Eye (tissue), 1 donor: Measurements from ENCODE around the gene GPR156.
"Not testable (repeated sequence)": the region's sequence is repeated elsewhere in the genome, so short reads cannot be mapped to it uniquely, and the experiment has no call there.

Experiments used
- DNase-seq: peaks from one replicate; pipeline ENCODE4 v3.0.0-alpha.2; 2015

Gene GPR156

DNA sequence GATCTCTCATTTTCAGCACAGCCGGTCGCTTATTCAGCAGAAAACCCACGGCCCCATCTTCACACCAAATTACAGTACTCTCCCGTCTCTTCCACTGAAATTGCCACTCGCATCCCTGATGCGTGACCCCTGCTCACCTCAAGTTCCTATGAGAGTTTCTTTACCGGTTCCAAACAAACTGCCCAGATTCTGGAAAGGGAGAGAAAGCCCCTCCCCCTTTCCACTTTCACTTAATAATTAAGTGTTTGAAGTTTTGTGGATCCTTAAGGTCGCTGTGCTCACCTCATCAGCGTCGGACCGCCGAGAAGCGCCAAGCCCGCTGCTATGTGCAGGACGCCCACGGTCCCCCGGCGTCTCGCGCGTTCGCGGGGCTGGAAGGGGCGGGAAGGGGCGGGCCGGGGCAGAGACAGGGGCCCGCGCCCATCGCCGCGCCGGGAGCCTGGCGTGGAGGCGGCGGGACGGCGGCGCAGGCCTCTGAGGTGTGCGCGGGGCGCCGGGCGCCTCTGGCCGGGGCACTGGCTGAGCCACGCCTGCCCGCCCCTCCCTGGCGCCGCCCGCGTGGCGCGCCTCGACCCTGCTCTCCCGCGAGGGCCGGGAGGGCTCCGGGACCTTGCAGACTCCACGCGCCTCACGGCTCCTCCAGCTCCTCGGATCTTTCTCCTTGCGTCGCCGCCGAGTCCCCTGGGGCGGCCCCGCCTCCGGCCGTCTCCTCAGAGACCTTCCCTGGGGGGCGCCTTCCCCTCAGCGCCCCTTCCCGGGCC is at the start of gene GPR156:
GPR156 (minus strand) TSS at position 476 of the 761 bp plus-strand sequence. CDS start 41,124 bp downstream, outside the sequence.
- peak; percentile 59 for DNase-seq

DNA sequence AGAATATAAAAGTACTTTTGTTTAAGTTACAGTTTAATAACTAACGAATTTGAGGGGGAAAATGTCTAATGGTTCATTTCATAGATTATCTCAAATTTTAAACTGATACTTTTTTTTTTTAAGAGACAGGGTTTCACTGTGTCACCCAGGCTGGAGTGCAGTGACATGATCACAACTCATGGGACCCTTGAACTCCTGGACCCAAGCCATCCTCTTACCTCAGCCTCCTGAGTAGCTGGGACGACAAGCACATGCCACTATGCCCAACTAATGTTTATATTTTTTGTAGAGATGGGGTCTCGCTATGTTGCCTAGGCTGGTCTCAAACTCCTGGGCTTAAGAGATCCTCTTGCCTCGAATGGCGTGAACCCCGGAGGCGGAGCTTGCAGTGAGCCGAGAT is 47.6 kb upstream of the GPR156 start:
- DNase-seq: no peak

DNA sequence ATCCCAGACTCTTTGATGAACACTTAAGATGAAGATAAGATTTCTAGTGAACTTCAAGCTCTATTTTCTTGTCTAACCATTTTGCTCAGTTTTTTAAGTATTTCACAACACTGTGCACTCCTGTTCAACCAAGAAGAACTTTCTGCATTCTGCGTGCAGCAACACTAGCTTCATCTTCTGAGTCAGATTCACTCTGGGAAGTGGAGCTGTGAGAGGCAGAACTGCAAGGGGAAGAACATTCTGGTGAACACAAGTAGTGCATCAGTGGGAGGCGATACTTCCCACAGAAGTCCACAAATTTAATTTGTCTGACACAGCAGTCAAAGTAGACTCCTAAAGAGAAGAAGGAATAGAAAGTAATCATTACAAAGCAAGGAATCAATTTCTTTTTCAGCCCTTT is 46.1 kb upstream of the GPR156 start:
- no peak for DNase-seq

DNA sequence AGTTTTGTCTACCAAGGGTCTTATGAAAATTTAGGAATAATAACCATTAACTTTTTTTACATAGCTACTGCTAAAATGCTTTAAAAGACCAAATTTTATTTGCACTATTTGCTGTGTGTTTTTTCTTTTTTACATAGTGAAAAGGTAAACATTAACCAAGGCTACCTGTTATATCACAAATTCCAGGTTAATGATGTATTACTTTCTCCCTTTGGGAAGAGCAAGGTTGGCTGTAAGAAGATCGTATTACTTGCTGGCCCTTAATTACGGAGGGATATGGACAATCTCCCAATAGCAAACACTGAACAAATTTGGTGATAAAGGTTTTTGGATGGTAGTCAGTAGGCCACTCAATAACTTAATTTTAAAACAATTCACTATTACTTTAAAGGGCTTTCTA is 41.8 kb upstream of the GPR156 start:
- no peak for DNase-seq

DNA sequence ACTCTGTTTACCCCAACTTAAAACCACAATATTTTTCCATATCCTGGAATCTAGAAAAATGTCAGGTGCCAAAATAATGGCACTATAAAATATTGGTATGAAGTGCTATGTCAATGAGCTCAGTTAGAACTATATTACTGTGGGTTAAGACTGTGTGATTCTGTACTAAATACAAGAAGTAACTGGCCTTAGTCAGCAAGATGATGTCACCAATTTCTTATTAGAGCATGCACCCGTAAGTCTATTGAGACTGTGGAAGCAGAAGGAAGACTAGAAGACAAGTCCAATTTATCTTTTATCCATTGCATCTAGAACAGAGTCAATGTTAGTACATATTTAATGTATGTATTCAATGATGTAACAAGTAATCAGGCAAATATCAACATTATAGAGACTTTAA is 39.2 kb upstream of the GPR156 start:
- no peak for DNase-seq

DNA sequence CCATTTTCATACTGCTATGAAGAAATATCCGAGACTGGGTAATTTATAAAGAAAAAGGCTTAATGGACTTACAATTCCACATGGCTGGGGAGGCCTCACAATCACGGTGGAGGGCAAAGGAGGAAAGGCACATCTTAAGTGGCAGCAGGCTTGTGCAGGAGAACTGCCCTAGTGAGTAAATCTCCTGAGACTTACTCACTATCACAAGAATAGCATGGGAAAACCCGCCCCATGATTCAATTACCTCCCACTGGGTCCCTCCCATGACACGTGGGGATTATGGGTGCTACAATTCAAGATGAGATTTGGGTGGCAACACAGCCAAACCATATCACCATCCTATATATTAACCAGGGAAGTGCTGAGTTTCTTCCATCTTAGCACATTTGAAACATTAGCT is 38.7 kb upstream of the GPR156 start:
- not testable (repeated sequence) for DNase-seq

DNA sequence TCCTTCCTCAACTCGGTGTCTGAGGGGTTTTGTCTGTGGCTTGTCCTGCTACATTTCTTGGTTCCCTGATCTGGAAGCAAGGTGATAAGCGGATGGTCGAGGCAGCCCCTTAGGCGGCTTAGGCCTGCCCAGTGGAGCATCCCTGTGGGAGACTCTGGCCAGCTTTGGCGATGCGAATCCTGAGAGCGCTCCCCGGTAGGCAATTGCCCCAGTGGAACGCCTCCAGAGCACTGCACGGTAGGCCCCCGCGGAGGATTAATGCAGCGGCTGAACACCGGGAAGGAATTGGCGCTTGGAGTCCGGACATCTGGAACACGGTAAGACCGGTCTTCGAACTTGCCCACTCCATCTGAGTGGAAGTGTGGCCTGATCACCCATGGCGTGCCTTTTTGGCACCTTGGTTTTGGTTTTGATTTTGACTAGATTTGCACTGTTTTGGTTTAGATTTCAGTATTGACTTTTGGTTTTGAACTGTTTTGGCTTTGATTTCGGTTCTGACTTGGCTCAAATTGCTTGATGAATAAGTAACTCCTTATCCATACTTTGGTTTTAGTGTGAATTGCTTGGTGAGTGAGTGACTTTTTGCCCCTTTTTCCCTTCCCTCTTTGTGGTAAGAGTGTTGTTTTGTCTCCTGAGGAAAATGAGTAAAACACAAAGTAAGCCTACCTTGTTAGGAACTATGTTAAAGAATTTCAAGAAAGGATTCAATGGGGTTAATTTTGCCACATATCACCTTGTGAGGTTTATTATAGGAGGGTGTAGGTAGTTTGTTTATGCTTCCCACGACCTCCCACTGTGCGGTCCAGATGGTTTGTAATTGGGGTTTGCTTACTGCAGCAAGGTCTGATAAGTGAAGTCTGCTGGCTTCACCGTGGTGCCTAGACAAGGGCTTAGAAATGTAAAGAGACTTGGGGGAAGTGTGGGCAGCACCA is 27.1 kb upstream of the GPR156 start:
- DNase-seq: no peak

DNA sequence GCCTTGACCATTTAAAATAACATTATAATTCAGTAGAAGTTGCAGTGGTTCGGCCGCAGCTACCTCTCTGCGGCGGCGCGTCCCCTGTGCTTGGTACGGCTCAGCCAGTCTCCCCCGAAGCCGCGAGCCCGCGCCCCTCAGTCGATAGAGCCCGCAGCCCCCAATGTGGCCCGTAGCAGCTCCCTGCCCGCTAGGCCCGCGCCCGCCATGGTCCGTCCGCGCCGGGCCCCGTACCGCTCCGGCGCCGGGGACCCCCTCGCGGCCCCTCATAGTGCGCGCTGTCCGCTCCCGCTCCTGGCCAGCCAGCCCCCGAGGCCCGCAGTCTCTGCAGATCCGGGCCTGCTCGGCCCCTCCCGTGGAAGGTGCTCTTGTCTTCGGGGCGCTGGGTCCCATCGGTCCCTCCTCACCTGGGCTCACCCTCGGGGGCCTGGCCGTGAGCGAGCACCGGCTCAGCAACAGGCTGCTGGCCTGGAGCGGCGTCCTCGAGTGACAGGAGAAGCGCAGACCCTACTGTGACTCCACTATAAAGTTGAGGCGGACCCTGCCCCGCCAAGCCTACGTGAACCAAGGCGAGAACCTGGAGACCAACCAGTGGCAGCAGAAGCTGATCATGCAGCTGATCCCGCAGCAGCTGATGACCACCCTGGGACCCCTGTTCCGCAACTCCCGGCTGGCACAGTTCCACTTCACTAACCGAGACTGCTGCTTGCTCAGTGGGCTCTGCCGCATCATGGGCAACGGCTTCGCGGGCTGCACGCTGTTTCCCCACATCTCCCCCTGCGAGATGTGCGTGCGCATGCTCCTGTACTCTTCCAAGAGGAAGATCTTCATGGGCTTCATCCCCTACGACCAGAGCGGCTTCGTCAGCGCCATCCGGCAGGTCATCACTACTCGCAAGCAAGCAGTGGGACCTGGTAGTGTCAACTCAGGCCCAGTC is 21.8 kb upstream of the GPR156 start:
- DNase-seq: no peak

DNA sequence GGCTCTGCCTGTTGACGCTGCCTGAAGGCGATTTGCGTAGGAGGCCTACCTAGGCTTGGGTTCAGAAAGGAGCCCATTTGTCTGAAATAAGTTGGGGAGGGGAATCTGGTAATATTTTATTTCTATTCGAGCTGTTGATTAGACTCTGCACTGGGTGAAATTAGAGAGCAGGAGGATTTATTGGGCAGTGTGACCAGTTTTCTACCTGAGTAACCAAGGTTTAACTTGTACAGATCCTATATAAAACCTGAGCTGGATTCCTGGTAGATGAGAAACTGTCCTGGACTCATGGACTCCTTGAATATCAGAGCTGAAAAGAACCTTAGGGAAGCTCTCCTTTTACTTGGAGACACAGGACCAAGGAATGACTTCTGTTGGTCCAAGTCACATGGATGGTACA is 19.6 kb upstream of the GPR156 start:
- no peak for DNase-seq

DNA sequence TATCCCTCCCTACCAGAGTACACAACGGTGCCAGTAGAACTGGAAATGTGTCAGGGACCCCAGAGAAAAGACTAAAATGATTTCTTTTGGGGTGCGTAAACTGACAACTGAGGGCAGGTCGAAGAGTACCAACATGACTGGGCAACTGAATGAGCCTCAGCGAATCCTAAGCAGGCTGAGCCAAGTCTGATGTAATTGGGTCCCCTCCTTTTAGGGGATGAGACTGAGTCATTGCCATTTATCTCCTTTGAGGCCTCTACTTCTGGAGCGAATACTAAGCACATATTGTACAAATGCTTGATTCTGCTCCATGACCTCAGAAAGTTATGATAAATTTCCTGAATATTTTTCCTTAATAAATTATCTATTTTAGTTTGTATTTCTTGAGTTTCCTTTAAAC is 17.3 kb upstream of the GPR156 start:
- DNase-seq: no peak

DNA sequence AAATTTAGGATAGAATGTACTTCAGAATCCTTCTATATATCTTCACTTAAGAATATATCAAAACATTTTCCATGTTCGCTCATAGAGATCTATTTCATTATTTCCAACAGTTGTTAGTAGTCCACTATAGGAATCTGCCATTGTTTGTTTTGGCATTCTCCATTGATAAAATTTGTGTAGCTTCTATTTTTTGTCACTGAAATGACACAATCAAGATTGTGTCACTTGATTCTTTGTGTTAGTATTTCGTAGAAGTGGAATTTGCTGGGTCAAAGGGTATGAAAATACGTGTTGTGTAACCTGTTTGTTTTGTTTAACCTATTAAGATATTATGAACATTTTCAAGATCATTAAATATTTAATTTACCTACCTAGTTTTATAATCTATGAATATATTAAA is 15.9 kb upstream of the GPR156 start:
- no peak for DNase-seq

DNA sequence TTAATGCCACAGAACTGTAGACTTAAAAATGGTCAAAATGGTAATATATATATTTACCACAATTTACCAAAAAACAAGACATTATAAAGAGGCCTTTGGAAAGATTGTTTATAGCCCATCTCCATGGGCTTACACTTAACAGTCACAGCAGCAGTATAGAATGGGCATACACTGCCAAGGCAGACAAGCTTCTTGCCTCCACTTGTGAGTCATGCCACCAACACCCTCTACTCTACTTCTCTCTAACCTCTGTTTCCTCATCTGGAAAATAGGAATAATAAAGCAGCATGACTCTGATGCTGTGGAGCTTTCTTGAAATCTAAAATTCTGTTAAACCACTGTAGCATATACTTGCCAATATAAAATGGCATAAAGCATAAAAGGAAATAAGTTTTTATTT is 14.4 kb upstream of the GPR156 start:
- no peak for DNase-seq

DNA sequence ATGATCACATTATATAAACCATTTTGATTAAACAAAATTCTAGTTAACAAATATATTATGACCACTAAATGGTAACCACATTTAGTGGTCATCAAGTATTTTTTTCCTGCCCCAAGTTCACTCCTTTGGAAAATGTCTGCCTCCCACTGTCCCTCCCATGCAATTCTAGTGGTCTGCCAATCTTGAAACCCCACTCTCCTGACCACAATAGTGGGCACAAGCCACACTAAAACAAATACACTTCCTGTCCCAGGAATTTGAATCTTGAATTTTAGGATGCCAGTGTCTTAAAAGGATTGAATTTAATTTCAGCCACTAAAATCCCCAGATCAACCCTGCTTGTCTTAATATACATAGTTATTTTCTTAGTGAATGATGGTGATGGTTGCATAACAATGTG is 14.0 kb upstream of the GPR156 start:
- no peak for DNase-seq

DNA sequence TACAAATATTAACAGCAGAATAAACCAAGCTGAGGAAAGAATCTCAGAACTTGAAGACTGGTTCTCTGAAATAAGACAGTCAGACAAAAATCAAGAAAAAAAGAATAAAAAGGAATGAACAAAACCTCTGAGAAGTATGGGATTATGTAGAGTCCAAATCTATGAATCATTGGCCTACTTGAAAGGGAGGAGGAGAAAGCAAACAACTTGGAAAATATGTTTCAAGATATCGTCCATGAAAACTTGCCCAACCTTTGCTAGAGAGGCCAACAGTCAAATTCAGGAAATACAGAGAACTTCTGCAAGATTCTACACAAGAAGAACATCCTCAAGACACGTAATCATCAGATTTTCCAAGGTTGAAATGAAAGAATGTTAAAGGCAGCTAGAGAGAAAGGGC is 6.5 kb upstream of the GPR156 start:
- not testable (repeated sequence) for DNase-seq

DNA sequence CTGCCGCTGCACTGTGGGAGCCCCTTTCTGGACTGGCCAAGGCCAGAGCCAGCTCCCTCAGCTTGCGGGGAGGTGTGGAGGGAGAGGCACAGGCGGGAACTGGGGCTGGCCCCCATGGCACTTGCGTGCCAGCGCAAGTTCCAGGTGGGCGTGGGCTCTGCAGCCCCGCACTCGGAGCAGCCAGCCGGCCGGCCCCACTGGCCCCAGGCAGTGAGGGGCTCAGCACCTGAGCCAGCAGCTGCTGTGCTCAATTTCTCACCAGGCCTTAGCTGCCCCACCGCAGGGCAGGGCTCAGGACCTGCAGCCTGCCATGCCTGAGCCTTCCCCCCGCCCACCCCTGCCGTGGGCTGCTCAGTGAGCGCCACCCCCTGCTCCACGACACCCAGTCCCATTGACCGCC is 4.6 kb upstream of the GPR156 start:
- DNase-seq: no peak

DNA sequence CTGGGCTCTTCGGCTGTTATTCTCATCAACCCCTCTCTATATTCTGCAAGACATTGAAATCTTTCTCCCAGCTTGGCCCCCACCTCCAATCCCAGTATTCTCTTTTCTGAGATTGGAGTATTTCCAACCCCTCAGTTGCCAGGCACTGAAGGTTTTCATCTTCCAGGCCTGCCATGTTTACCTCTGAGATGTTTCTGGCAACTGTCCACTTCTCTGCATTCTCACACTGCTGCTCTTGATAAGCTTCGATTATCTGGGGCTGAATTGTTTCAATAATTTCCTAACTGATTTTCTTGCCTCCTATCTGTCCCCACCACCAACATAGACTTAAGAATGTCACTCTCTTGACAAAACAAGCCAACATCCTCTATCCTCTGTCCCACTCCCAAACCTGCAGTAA is 1.4 kb upstream of the GPR156 start:
- DNase-seq: no peak

DNA sequence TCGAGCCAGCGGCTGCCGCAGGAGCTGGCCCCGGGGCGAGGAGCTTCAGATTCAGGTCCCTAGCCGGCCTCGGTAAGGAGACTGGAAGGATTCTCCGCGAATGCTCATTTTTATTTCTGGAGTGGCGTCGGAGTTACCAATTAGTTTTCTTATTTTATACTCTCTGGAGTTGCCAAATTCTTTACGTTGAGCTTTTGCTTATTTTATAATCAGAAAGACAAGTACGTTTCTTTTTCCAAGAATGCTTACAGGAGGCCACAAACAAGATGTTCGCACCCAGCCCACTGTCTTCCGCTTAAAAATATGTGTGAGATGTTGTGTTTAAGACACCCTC is 453 bp upstream of the GPR156 start:
- DNase-seq: peak; percentile 47

DNA sequence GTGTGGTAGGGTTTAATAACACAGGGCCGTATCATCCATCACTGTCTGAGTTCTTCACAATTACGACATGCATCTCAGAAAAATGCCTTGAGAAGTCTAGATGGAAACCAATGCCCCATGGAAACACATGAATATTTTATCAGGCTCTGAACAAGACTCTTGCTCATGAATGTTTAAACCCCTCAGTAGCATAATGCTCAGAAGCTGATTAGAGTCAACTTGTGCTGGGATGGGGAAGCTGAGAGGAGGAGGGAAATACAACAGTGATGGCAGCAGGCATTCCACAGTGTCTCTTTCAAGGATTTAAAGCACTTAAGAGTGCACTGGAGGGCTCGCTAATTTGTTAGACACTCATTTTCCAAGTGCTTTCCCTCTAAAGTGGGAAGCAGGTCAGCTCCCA is 3.8 kb downstream of the GPR156 start:
- DNase-seq: peak; percentile 79

DNA sequence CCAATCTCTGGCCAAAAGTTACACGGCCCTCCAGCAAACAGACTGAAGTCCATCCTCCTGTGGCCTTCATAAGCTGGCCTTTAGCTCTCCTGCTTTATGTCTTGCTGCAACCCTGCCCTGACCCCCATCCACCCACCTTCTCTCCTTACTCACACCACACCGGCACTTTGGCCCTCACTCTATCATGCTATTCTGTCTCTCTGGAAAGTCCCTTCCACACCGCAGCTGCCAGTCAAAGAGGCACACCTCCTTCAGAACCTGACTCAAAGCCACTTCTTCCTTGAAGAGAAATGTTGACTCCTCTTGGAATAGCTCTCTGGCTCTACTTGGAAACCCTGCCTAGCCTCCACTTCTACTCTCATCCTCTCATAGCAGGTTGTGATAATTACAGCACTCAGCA is 4.5 kb downstream of the GPR156 start:
- DNase-seq: no peak

DNA sequence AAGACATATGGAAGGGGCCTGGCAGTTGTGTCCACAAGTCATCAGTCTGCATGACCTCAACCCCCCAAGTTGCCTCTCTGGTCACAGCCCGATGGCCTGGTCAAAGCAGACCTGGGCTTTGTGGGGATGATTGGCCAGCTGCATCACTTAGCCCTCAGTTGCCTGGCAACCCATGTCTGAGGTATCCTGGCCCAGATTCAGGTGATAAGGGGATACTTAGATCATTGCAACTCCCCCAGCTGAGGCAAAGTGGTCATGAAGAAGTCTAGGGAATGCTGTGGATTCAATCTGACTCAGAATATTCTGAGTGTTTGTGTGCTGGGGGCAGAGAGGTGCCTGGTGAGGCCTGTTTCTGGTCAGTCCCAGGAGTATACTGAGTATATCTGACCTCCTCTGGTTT is 5.0 kb downstream of the GPR156 start:
- peak; percentile 4 for DNase-seq

DNA sequence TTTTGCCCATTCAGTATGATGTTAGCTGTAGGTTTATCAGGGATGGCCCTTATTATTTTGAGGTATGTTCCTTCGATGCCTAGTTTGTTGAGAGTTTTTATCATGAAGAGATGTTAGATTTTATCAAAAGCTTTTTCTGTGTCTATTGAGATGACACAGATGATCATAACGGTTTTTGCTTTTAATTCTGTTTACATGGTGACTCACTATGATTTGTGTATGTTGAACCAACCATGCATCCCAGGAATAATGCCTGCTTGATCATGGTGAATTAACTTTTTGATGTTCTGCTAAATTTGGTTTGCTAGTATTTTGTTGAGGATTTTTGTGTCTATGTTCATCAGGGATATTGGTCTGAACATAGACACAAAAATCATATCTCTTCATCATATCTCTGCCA is 8.3 kb downstream of the GPR156 start:
- no peak for DNase-seq

DNA sequence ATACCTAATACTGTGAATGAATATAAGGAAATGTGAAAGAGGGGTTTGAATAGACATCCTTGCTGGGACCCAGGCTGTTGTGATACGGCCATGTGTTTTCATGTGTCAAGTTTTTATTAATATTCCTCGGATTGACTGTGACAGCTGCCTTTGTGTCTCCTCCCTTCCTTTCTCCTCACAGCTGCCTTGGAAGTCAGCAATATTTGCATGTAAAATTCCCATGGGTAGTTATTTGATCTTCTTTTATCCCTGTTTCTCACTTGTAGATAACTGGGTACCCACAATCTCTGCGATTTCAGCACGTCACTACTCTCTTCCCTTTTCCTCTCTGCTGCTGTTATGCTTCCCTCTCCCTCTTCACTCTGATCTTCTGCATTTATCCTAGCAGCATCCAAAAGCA is 9.4 kb downstream of the GPR156 start:
- peak; percentile 73 for DNase-seq

DNA sequence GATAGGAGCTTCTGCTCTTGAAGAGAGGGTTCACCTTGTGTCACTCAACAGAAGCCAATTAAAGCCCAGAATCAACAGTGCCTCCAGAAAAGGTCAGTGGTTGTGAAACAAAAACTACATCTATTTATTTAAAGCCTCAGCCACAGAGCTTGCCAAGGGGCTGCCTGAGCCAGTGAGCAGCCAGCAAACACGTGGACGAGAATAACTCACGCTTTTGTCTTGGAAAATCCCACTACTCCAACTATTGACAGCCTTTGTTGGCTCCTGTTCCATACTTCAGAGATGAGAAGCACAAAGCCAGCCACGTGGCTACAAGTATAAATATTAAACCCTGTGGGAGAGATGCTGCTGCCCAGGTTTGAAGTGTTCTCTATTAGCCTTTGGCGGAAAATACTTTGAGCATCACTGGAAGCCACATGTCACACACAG is 10.3 kb downstream of the GPR156 start:
- peak; percentile 48 for DNase-seq
